HK-2 (cell line): ENCODE results near the gene CBX1.
"Not testable (repeated sequence)": the region's sequence is repeated elsewhere in the genome, so short reads cannot be mapped to it uniquely, and the experiment has no call there.

Experiments
- DNase-seq: peaks from one replicate; pipeline ENCODE4 v3.0.0-alpha.2; 2018; ENCODE audit not compliant: unreplicated experiment

Gene CBX1

DNA sequence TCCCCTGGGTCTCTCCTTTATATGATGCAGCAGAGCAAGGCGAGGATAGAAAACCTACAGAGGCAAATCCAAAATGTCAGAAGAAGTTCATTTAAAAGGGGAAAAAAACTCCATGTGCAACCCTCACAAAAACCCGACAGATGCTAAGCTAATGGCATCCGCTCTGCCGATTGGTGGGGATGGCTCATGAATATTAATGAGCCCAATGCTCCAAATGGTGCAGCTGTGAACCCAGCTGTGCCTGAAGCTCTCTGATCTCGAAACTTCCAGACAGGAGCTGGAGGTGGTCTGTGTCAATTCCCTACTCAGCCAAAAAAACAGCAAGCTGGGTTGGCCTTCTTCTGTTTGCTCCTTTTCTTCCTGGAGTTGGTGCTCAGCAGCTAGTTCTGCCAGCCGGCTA is 21.8 kb upstream of the CBX1 start:
- DNase-seq = no peak

DNA sequence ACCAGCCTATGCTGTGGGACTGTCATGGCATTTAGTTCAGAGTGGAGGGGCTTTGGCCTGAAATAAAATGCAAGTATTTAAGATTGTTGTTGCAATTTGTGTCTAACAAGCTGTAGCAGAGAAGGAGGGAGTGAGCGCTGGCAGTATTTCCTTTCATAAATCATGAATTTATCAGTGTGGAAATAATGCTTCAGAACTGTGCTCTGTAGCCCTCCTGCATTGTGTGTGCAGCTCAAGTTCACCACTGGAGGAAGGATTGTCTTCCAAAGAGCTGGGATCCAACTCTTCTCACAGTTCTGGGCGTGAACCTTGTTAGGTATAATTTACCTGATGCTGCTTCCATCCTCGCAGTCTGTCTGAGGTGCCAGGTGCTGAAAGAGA is 21.4 kb upstream of the CBX1 start:
- no peak for DNase-seq

DNA sequence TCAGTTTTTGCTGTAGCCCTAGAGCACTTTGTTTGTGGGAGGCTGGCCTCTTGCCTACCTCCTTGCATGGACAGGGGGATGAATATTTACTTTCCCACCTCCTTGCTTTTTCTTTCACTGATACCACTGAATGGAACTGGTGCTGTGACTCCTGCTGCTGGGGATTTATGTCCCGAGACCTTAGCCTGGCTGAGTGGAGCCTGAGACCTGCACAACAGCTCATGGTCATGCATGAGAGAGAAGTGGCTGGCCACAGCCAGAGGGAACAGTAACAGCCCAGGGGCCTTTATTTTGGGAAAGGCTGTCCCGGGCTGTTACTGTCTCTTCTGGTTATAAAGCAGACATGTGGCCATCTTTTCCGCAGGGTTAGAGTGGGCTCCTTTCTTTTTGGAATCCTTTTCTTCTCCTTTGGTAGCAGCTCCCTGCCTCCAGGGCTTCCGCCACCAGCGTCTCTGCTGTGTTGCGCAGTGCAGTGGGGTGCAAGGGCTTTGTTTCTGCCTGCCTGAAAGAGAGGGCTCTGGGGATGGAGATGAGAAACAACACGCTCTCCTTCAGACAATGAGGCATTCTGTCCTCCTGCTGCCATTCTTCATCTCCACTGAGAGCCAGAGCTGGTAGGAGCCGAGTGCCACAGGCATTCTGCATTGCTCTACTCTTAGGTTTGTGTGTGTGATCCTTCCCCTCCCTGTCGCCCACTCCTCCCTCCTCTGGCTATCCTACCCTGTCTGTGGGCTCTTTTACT is 20.8 kb upstream of the CBX1 start:
- no peak for DNase-seq

DNA sequence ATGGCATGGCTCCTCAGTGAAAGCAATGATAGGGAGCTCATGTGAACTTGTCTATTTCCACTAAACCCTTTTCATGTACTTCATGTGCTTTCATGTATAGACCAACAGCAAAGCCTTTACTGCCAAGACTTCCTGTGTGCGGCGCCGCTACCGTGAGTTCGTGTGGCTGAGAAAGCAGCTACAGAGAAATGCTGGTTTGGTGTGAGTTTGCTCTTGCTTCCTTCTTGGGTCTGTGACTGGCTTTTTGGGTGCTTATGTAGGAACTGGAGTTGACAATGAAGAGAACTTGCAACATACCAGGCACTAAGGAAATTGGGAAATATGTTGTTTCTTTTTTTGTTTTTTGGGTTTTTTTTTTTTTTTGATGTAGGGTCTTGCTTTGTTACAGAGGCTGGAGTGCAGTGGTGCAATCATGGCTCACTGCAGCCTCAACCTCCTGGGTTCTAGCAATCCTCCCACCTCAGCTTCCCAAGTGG is 12.0 kb upstream of the CBX1 start:
- DNase-seq = no peak

DNA sequence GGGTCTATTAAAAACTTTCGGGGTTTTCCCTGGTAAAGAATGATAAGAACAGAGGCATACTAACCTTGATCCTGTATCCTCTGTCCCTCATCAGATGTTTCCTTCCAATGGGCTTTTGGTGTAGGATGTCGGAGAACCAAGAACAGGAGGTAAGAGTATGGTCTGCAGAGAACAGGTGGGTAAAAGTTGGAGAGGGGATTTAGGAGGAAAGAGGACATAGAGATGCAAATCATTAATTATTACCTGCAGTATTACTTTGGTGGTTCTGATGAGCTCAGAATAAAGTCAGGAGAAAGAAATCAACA is 10.6 kb upstream of the CBX1 start:
- no peak for DNase-seq

DNA sequence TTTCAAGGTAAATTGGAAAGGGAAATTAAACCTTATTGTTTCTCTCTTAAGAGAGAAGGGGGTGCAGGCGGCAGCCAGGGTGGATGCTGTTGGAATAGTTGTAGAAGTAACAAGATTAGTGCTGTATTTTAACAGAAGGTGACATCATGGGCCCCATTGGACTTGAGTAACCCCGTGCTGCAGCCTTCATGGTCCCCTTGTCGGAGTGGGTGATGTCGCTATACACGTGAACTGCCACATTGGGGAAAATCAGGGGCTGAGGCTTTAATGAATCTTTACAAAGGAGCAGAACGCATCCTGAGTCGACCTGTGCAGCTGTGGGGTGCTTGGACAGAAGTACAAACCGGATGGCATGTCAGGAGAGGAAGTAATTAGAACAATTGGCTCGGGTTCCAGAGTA is 9.5 kb upstream of the CBX1 start:
- no peak for DNase-seq

DNA sequence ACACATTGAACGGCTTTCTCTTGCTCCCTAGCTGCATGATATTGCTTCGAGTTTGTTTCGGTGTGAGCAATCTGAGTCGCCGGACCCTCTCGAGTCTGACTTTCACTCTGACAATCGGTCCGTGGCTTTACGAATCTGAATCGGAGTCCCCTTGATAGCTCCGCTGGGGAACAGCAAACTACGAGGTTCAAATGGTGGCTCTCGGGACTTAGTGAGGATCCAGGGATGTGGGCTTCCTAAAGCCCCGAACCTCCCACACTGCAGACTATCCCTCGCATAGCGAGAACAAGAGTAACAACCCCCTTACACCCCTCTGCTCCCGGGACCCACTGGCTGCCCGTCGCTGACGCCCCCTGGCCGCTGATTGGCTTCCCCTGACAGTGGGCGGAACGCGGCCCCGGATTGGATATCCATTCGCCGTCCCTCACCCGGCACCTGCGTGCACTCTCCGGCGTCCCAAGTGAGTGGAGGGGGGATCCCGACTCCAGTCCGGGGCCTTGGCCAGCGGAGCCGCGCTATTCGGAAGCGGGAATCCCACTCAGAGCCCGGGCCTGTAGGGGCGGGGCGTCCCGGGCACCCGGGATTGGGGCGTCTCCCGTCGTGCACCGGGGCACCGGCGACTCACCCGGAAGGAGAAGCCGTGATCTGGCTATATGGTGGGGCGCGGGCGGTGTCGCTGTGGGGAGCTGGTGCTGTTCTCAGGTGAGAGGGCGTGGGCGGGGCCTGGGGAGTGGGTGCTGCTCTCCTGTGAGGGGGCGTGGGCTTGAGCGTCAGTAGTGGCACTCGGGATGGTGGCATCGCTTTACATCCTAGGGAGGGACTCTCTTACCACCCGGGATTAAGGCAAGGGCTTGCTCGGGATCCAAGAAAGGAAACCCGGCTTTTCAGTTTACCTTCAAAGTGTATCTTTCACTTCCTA is 6.1 kb upstream of the CBX1 start, which contains the start of gene SNX11:
Gene SNX11 (plus strand): TSS at position 630 of the 919 bp plus-strand sequence. CDS start 4,278 bp downstream, outside the sequence.
- DNase-seq = peak; percentile 94

DNA sequence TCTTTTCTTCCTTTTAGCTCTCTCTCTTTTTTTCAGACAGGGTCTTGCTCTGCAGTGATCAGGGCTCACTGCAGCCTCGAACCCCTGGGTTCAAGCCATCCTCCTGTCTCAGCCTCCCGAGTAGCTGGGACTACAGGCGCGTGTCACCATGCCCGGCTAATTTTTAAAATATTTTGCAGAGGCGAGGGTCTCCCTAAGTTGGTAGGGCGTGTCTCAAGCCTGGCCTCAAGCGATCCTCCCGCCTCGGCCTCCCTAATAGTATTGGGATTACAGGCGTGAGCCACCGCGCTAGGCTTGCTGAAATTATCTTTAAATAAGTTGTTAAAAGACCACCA is 5.5 kb upstream of the CBX1 start:
- DNase-seq = no peak

DNA sequence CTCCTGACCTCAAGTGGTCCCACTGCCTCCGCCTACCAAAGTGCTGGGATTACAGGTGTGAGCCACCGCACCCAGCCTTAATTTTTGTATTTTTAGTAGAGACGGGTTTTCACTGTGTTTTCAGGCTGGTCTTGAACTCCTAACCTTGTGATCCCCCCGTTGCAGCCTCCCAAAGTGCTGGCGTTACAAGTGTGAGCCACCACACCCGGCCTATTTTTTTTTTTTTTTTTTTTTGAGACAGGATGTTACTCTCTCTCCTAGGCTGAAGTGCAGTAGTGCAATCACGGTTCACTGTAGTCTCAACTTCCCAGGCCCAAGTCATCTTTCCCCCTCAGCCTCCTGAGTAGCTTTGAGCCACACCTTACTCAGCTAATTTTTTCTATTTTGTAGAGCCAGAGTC is 3.2 kb upstream of the CBX1 start:
- no peak for DNase-seq

DNA sequence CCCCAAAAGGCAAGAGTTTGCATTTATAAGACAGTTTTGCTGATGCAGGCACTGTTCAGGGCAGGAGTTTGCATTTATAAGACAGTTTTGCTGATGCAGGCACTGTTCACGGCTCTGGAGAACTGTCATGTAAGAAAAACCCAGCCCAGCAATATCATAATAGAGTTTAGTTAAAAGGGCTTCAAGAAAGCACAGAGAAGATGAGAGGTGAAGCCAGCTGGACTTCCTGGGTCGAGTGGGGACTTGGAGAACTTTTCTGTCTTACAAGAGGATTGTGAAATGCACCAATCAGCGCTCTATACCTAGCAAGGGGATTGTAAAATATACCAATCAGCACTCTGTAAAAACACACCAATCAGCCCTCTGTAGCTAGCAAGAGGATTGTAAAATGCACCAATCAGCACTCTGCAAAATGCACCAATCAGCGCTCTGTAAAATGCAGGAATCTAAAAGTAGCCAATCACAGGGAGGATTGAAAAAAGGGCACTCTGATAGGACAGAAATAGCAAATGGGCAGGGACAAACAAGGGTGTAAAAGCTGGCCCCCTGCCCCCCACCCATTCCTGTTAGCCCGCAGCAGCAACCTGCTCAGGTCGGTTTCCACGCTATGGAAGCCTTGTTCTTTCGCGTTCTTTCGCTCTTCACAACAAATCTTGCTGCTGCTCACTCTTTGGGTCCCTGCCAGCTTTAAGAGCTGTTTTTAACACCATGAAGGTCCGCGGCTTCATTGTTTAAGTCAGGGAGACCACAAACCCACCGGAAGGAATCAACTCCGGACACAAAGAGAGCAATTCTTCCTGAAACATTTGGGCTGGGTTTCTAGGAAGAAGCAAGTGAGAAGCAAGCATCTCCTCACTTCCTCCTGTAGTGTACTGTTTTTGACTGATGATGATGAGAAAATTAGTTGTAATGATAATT is 1.8 kb upstream of the CBX1 start:
- DNase-seq = no peak

DNA sequence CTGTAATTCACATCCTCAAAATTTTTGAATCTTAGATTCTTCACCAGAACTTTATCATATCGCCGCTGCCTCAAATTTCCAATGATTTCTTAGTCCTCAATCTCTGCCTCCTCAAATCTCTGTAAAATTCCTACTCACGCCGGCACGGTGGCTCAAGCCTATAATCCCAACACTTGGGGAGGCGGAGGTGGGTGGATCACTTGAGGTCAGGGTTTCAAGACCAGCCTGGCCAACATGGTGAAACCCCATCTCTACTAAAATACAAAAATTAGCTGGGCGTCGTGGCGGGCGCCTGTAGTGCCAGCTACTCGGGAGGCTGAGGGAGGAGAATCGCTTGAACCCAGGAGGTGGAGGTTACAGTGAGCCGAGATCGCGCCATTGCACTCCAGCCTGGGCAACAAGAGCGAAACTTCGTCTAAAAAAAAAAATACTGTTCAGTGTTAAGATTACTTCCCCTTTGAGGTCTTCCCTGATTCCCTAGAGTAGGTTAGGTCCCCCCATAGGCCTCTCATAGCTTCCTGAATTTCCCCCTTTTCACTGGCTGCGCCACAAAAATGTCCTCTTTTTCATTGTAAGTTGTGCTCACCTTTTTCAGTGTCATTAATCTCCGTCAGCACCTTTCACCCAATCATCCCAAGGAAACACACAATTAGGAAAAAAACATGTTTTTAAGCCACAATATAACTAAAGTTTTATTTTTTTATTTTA is 919 bp upstream of the CBX1 start:
- no peak for DNase-seq

DNA sequence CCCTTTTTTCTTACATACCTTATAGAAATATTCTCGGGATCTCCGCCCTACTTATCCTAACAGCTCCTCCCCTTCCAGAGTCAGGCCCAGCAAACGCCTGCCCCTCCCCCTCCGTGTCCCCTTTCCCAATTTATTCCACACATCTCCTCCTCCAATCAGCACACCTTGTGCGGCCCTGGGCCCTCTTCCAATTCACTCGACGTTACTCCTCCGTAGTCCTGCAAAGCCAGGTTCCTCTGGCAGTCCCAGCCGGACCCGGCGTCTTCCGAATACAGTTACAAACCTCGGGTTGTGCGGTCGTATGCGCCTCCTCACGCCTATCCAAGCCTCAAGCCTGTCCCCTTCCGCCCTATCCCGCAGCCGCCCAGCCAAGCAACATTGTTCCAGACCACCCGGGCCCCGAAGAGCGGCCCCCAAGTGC is 677 bp downstream of the CBX1 start:
- peak; percentile 69 for DNase-seq

DNA sequence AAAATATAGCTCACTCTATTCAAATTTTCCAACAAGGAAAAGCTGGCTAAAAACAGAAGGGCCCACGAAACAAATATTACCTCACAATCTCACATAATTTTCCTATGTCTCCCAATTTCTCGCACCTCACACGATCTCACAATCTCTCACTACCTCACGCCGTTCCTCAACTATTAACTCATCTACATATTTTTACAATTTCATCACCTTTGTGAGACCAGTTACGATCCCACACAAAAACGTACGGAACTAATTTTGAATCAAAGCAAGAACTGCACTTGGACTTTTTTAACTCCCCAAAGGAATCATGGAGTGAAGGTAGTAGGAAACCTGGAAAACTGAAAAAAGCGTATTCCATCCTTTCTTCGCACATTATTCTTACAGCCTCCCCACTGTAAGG is 1.1 kb downstream of the CBX1 start:
- DNase-seq = no peak

DNA sequence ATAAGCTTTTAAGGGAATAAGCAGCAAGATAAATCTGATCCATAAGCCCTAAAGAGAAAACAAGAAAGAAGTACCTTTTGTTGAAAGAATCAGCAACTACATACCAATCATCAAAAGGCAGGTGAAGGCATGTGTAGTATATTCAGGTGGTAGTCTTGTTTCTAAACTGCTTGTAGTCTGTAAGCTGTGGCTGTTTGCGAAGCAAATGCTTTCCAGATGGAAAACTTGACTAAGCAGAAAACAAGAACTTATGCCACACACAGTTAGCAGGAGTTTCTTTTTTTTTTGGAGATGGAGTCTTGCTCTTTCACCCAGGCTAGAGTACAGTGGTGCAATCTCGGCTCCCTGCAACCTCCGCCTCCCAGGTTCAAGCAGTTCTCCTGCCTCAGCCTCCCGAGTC is 5.7 kb downstream of the CBX1 start:
- DNase-seq = no peak

DNA sequence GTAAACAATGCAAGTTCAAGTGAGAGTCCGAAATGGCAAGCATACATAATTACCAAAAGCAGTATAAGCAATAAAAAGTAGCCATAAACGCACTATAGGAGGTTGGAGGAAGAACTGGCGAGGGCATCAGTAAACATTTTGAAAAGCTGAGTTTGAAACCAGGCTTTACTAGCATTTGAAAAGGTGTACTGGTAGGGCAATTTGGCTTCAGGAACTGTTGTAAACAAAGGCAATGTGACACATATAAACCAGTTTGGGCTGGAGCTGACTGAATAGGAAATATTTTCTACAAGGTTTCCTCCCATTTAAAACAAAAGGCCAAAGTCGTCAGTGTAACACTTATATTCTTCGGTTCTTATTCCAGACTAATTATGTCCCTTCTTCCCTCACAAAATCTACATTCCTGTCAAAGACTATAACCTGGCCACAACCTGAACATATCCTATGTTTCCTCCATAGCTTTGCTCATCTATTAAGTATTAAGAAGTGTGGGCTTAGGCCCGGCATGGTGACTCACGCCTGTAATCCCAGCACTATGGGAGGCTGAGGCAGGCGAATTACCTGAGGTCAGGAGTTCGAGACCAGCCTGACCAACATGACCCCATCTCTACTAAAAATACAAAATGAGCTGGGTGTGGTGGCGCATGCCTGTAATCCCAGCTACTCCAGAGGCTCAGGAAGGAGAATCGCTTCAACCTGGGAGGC is 7.8 kb downstream of the CBX1 start:
- DNase-seq = no peak

DNA sequence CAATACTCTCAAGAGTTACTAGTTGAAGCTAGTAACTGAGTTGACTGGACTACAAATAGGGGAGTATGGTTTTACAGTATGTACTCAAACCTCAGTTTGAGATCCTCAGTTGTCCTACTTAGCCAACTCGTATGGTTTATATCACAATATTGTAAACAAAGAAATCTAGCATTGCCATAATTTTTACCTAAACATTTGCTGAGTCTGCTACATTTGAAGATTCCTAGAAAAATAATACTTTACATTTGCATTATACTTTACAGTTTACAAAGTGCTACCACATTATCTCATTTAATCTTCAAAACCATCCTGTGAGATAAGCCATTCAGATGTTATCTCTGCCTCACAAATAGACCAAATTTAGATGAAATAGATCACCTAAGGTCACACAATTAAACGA is 16.3 kb downstream of the CBX1 start:
- no peak for DNase-seq

DNA sequence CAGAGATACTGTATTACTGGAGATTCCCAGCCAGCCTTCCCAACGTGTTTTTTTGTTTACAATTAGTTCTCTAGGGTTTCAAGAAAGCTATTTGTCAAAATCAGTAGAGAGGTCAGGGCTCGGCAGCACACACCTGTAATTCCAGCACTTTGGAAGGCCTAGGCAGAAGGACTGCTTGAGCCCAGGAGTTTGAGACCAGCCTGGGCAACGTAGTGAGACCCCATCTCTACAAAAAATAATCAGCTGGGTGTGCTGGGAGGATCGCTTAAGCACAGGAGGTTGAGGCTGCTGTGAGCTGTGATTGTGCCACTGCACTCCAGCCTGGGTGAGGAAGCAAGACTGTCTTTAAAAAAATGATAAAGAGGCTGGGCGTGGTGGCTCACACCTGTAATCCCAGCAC is 19.4 kb downstream of the CBX1 start:
- DNase-seq = no peak

DNA sequence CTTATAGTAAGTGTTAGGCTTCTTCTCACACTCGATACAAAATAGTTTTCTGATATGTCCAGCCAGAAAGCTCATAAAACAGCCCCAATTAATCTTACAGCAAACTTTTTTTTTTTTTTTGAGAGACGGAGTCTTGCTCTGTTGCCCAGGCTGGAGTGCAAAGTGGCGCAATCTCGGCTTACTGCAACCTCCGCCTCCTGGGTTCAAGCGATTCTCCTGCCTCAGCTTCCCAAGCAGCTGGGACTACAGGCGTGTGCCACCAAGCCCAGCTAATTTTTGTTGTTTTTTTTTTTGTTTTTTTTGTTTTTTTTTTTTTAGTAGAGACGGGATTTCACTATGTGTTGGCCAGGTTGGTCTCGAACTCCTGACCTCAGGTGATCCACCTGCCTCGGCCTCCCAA is 24.1 kb downstream of the CBX1 start:
- DNase-seq = not testable (repeated sequence)

DNA sequence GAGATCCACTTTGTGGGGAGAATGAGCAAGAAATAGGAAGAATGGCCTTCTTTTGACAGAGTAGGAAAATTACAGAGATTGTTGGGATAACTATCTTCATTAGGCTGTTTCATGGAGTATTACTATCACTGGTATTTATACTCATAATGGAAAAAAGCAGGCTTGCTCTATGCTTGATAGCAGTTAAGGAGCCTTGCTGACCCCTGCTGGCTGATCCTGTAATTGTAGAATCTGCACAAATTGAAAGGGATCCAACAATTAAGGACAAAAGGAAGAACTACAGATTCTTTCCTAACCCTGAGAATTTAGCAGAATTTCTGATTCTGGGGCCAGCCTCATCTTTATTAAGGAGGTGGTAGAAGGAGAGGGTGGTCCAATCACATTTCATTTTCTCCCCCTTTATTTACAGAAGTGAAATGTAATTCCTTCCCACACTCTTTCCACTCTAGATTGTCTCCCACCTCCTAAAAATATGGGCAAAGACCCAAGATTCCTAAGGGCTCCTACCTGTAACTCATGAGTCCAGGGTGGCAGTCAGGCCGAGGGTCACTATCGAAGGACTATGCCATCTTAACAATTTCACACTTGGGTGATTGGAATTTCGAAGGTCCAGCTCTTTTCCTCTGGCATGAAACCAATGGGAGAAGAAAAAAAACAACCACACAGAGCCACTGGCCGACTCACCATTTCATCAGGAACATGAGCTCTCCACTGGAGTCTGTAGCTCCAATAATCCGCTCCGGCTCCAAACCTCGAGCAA is 26.8 kb downstream of the CBX1 start:
- peak; percentile 60 for DNase-seq

DNA sequence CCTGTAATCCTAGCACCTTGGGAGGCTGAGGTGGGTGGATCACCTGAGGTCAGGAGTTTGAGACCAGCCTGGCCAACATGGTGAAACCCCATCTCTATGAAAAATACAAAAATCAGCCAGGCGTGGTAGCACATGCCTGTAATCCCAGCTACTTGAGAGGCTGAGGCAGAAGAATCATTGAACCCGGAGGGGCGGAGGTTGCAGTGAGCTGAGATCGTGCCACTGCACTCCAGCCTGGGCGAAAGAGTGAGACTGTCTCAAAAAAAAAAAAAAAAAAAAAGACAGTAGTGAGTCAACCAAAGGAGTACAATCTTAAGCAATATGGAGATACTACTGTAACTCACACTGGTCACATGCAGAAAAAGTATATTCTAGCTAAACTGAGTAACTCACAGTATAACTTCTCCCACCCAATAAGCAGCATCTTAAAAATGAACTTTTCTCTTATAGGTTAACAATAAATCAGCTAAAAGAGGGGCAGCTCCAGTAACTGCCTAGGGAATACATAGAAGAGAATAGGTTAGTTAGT is 27.6 kb downstream of the CBX1 start:
- not testable (repeated sequence) for DNase-seq
